ENCODE results near the gene KRTAP5-11.
"Not testable (repeated sequence)": the region's sequence is repeated elsewhere in the genome, so short reads cannot be mapped to it uniquely, and the experiment has no call there.

KRTAP5-11 gene

GRCh38 chr11:71582969-71583368 lies 294 bp upstream of the KRTAP5-11 start:
- DNase-seq (ENCODE audit: low spot score); FAIRE-seq: not testable (repeated sequence)

GRCh38 chr11:71581826-71582225 lies 849 bp downstream of the KRTAP5-11 start:
- FAIRE-seq (no peak), DNase-seq (ENCODE audit: low spot score) (no peak)

- peak; percentile 33 for DNase-seq (ENCODE audit: low spot score)
- no peak for FAIRE-seq
Observed at GRCh38 chr11:71580057-71581003, 2.3 kb downstream of the KRTAP5-11 start.

- DNase-seq (ENCODE audit: low spot score); FAIRE-seq: not testable (repeated sequence)
Observed at GRCh38 chr11:71579513-71579912, 3.2 kb downstream of the KRTAP5-11 start.

GRCh38 chr11:71577469-71578004 lies 5.1 kb downstream of the KRTAP5-11 start:
- no peak for FAIRE-seq

GRCh38 chr11:71576688-71577465 lies 5.8 kb downstream of the KRTAP5-11 start:
- DNase-seq (ENCODE audit: low spot score); FAIRE-seq: not testable (repeated sequence)

More at GRCh38 chr11:71577469-71578004, 5.1 kb downstream of the KRTAP5-11 start:
- no peak for DNase-seq (ENCODE audit: low spot score)

- FAIRE-seq = no peak
- no peak for DNase-seq (ENCODE audit: low spot score)
Observed at GRCh38 chr11:71575723-71576424, 6.8 kb downstream of the KRTAP5-11 start.

GRCh38 chr11:71574418-71574817 lies 8.3 kb downstream of the KRTAP5-11 start:
- FAIRE-seq = no peak
- DNase-seq (ENCODE audit: low spot score) = no peak

- FAIRE-seq (no peak), DNase-seq (ENCODE audit: low spot score) (no peak)
Observed at GRCh38 chr11:71572811-71573210, 9.9 kb downstream of the KRTAP5-11 start.

GRCh38 chr11:71571101-71571850 lies 11.4 kb downstream of the KRTAP5-11 start:
- FAIRE-seq; DNase-seq (ENCODE audit: low spot score): not testable (repeated sequence)

- FAIRE-seq = no peak
- DNase-seq (ENCODE audit: low spot score) = no peak
Observed at GRCh38 chr11:71568704-71569349, 13.8 kb downstream of the KRTAP5-11 start.

- DNase-seq (ENCODE audit: low spot score); FAIRE-seq: not testable (repeated sequence)
Observed at GRCh38 chr11:71567633-71568032, 15.0 kb downstream of the KRTAP5-11 start.

GRCh38 chr11:71566626-71567599 lies 15.8 kb downstream of the KRTAP5-11 start:
- FAIRE-seq; DNase-seq (ENCODE audit: low spot score): not testable (repeated sequence)

- DNase-seq (ENCODE audit: low spot score) (no peak), FAIRE-seq (no peak)
Observed at GRCh38 chr11:71566081-71566620, 16.5 kb downstream of the KRTAP5-11 start.

- FAIRE-seq = no peak
- no peak for DNase-seq (ENCODE audit: low spot score)
Observed at GRCh38 chr11:71565263-71565662, 17.4 kb downstream of the KRTAP5-11 start, which contains the start of gene KRTAP5-10. TSS of gene KRTAP5-10 (plus strand) at chr11:71565563. CDS start at chr11:71565588, 25 bp downstream.

GRCh38 chr11:71564430-71564829 lies 18.2 kb downstream of the KRTAP5-11 start:
- DNase-seq (ENCODE audit: low spot score) (no peak), FAIRE-seq (no peak)

- no peak for FAIRE-seq
- peak; percentile 59 for DNase-seq (ENCODE audit: low spot score)
Observed at GRCh38 chr11:71563406-71563805, 19.3 kb downstream of the KRTAP5-11 start.

- DNase-seq (ENCODE audit: low spot score) = no peak
- FAIRE-seq = no peak
Observed at GRCh38 chr11:71562120-71562519, 20.6 kb downstream of the KRTAP5-11 start.
